ENCODE measurements around the gene ASTN2.

The ASTN2 gene

GRCh38 chr9:117234103-117234502 lies 180.8 kb downstream of the ASTN2 start:
- no peak for DNase-seq

GRCh38 chr9:117233016-117233415 lies 181.8 kb downstream of the ASTN2 start:
- no peak for DNase-seq

- DNase-seq: no peak
These were observed 182.6 kb downstream of the ASTN2 start for GRCh38 chr9:117232281-117232680.

GRCh38 chr9:117231012-117231411 lies 183.8 kb downstream of the ASTN2 start:
- DNase-seq: no peak

GRCh38 chr9:117224695-117225094 lies 190.2 kb downstream of the ASTN2 start:
- no peak for DNase-seq

- DNase-seq: no peak
These were observed 195.9 kb downstream of the ASTN2 start for GRCh38 chr9:117218951-117219350.

GRCh38 chr9:117214416-117214815 lies 200.4 kb downstream of the ASTN2 start:
- no peak for DNase-seq

- DNase-seq: no peak
These were observed 203.6 kb downstream of the ASTN2 start for GRCh38 chr9:117211280-117211679.

GRCh38 chr9:117205806-117206205 lies 209.1 kb downstream of the ASTN2 start:
- no peak for DNase-seq

GRCh38 chr9:117204971-117205370 lies 209.9 kb downstream of the ASTN2 start:
- DNase-seq: no peak

GRCh38 chr9:117191504-117192261 lies 223.2 kb downstream of the ASTN2 start:
- DNase-seq: no peak

- DNase-seq: no peak
These were observed 225.7 kb downstream of the ASTN2 start for GRCh38 chr9:117189121-117189520.

- no peak for DNase-seq
These were observed 226.5 kb downstream of the ASTN2 start for GRCh38 chr9:117188394-117188793.

- DNase-seq: no peak
These were observed 227.4 kb downstream of the ASTN2 start for GRCh38 chr9:117187498-117187897.

- no peak for DNase-seq
These were observed 230.7 kb downstream of the ASTN2 start for GRCh38 chr9:117184173-117184572.

GRCh38 chr9:117182046-117182445 lies 232.8 kb downstream of the ASTN2 start:
- no peak for DNase-seq

- no peak for DNase-seq
These were observed 233.9 kb downstream of the ASTN2 start for GRCh38 chr9:117180896-117181445.

- DNase-seq: no peak
These were observed 236.1 kb downstream of the ASTN2 start for GRCh38 chr9:117178596-117179375.

- DNase-seq: no peak
These were observed 244.3 kb downstream of the ASTN2 start for GRCh38 chr9:117170567-117170966.

GRCh38 chr9:117169089-117169621 lies 245.7 kb downstream of the ASTN2 start:
- DNase-seq: no peak

- DNase-seq: no peak
These were observed 250.3 kb downstream of the ASTN2 start for GRCh38 chr9:117164512-117164911.

GRCh38 chr9:117160254-117160653 lies 254.6 kb downstream of the ASTN2 start:
- no peak for DNase-seq

- DNase-seq: no peak
These were observed 257.9 kb downstream of the ASTN2 start for GRCh38 chr9:117156771-117157535.

Data from stimulated activated CD4-positive, alpha-beta T cell treated with anti-CD3 and anti-CD28 coated beads, Interleukin-4, amount 100 ng/mL, for 1 hour (primary cell).